Ishikawa (cell line): ENCODE results near the gene RETN.

Experiments
- CEBPB ChIP-seq: IDR thresholded peaks from 2 replicates; pipeline ENCODE4 v1.6.1; 2012
- CREB1 ChIP-seq: IDR thresholded peaks from 2 replicates; pipeline ENCODE4 v1.6.1; 2012; ENCODE audit warnings: low read depth
- EGR1 ChIP-seq: IDR thresholded peaks from 2 replicates; pipeline ENCODE4 v1.6.1; 2012
- EP300 ChIP-seq: IDR thresholded peaks from 2 replicates; pipeline ENCODE4 v1.6.1; 2012; ENCODE audit warnings: borderline replicate concordance
- FOXM1 ChIP-seq: IDR thresholded peaks from 2 replicates; pipeline ENCODE4 v1.6.1; 2012; ENCODE audit warnings: low read depth, borderline replicate concordance
- NFIC ChIP-seq: IDR thresholded peaks from 2 replicates; pipeline ENCODE4 v1.6.1; 2012
- RAD21 ChIP-seq: IDR thresholded peaks from 2 replicates; pipeline ENCODE4 v1.6.1; 2012; ENCODE audit warnings: low read depth
- TAF1 ChIP-seq: IDR thresholded peaks from 2 replicates; pipeline ENCODE4 v1.6.1; 2012; ENCODE audit warnings: low read depth, mild to moderate bottlenecking
- TCF12 ChIP-seq: IDR thresholded peaks from 2 replicates; pipeline ENCODE4 v1.6.1; 2012; ENCODE audit warnings: low read depth
- TEAD4 ChIP-seq: IDR thresholded peaks from 2 replicates; pipeline ENCODE4 v1.6.1; 2012
- YY1 ChIP-seq: IDR thresholded peaks from 2 replicates; pipeline ENCODE4 v1.6.1; 2012; ENCODE audit warnings: low read depth
- ZBTB7A ChIP-seq: IDR thresholded peaks from 2 replicates; pipeline ENCODE4 v1.6.1; 2012; ENCODE audit warnings: low read depth
- TF ChIP-seq, protein P1 (sequence below): IDR thresholded peaks from 2 replicates; pipeline ENCODE4 v1.6.1; 2012
- TF ChIP-seq, protein P2 (sequence below): IDR thresholded peaks from 2 replicates; pipeline ENCODE4 v1.6.1; 2012; ENCODE audit warnings: low read depth, mild to moderate bottlenecking
- TF ChIP-seq, protein P3 (sequence below): IDR thresholded peaks from 2 replicates; pipeline ENCODE4 v1.6.1; 2012

The RETN gene

GRCh38 chr19:7646426-7646700 is 22.5 kb upstream of the RETN start:
- TF ChIP-seq FOXM1: no peak

DNA sequence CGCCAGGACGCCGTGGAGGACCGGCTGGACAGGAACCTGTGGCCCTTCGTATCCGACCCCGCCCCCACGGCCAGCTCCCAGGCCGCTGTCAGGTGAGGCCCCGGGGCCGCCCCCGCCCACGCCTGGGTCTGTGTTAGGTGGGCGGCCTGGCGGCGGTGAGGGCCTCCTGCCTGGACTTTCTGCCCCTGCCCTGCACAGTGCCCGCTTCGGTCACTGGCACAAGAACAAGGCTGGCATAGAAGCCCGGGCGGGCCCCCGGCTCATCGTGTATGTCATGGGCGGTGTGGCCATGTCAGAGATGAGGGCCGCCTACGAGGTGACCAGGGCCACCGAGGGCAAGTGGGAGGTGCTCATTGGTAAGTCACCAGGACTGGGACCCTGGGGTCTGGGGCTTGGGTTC is 21.7 kb upstream of the RETN start:
- no peak for TF ChIP-seq ZBTB7A
- no peak for TF ChIP-seq EGR1
- TF ChIP-seq NFIC: no peak
- TF ChIP-seq TEAD4: no peak
- TF ChIP-seq YY1: no peak
- TF ChIP-seq, protein P1, sequence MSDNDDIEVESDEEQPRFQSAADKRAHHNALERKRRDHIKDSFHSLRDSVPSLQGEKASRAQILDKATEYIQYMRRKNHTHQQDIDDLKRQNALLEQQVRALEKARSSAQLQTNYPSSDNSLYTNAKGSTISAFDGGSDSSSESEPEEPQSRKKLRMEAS: no peak
- TF ChIP-seq, protein P2, sequence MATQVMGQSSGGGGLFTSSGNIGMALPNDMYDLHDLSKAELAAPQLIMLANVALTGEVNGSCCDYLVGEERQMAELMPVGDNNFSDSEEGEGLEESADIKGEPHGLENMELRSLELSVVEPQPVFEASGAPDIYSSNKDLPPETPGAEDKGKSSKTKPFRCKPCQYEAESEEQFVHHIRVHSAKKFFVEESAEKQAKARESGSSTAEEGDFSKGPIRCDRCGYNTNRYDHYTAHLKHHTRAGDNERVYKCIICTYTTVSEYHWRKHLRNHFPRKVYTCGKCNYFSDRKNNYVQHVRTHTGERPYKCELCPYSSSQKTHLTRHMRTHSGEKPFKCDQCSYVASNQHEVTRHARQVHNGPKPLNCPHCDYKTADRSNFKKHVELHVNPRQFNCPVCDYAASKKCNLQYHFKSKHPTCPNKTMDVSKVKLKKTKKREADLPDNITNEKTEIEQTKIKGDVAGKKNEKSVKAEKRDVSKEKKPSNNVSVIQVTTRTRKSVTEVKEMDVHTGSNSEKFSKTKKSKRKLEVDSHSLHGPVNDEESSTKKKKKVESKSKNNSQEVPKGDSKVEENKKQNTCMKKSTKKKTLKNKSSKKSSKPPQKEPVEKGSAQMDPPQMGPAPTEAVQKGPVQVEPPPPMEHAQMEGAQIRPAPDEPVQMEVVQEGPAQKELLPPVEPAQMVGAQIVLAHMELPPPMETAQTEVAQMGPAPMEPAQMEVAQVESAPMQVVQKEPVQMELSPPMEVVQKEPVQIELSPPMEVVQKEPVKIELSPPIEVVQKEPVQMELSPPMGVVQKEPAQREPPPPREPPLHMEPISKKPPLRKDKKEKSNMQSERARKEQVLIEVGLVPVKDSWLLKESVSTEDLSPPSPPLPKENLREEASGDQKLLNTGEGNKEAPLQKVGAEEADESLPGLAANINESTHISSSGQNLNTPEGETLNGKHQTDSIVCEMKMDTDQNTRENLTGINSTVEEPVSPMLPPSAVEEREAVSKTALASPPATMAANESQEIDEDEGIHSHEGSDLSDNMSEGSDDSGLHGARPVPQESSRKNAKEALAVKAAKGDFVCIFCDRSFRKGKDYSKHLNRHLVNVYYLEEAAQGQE: no peak
- TF ChIP-seq, protein P3, sequence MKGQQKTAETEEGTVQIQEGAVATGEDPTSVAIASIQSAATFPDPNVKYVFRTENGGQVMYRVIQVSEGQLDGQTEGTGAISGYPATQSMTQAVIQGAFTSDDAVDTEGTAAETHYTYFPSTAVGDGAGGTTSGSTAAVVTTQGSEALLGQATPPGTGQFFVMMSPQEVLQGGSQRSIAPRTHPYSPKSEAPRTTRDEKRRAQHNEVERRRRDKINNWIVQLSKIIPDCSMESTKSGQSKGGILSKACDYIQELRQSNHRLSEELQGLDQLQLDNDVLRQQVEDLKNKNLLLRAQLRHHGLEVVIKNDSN: no peak
- TF ChIP-seq RAD21: no peak
- TF ChIP-seq EP300: no peak
- no peak for TF ChIP-seq TAF1
- no peak for TF ChIP-seq TCF12
- no peak for TF ChIP-seq FOXM1
- no peak for TF ChIP-seq CEBPB
- no peak for TF ChIP-seq CREB1

- no peak for TF ChIP-seq CREB1
- TF ChIP-seq, protein P3: no peak
- no peak for TF ChIP-seq TCF12
- TF ChIP-seq, protein P2: no peak
- no peak for TF ChIP-seq CEBPB
- TF ChIP-seq RAD21: no peak
- TF ChIP-seq FOXM1: no peak
- no peak for TF ChIP-seq EGR1
- no peak for TF ChIP-seq YY1
- no peak for TF ChIP-seq EP300
- TF ChIP-seq, protein P1: no peak
- TF ChIP-seq NFIC: no peak
- TF ChIP-seq TEAD4: no peak
- TF ChIP-seq TAF1: no peak
Observed at GRCh38 chr19:7648265-7649014, 20.4 kb upstream of the RETN start.

DNA sequence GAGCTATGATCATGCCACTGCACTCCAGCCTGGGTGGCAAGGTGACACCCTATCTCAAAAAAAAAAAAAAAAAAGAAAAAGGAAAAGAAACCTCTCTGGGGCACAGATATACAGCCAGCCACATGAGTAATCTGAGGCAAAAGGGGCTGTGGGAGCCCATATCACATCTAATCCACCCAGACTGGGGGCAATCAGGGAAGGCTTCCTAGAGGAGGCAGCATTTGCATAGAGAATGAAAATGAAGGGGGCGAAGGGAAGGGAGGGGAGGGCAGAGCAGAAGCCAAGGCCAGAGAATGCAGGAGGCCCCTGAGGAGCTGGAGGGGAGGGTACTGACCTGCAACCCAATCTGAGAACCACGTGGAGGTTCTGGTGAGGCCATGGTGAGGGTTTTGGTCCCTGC is 18.7 kb upstream of the RETN start:
- TF ChIP-seq CREB1 (no peak), EP300 (no peak)
- TF ChIP-seq, protein P1: no peak

DNA sequence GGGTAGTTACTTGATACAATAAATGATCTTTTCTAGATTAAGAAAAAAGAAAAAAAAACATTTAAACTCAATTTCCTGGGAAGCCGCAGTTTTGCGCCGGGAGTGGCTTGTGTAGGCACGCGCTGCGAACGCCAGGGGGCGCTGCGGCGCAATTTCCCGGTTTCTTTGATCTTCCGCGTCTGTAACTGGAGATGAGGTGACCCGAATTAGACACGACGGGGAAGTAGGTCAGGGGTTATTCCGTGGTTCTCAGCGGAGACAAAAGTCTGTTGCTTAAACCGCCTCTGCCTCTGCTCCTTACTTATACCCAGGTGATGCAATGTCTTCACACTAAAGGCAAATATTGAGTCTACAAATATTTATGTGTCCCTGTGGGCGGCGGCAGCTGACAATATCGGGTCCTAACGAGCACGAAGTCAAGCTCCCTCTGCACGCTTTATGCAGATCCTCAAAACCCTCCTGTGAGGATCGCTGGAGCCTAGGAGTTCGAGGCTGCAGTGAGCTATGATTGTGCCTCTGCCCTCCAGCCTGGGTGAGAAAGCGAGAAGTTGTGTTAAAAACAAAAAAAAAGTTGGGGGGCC is 16.7 kb upstream of the RETN start:
- TF ChIP-seq, protein P1: peak; percentile 34; the same call in 1 of the 2 replicates
- TF ChIP-seq RAD21 (peak; percentile 64), TCF12 (0 out of 2 replicates have a peak, but pooled peaks have one; percentile 19)
- TF ChIP-seq, protein P2: no peak
